ENCODE results near the gene MAPK8IP1.
A peak's percentile ranks its signal among the peaks of the same experiment; 100 is the strongest.

Gene MAPK8IP1

DNA sequence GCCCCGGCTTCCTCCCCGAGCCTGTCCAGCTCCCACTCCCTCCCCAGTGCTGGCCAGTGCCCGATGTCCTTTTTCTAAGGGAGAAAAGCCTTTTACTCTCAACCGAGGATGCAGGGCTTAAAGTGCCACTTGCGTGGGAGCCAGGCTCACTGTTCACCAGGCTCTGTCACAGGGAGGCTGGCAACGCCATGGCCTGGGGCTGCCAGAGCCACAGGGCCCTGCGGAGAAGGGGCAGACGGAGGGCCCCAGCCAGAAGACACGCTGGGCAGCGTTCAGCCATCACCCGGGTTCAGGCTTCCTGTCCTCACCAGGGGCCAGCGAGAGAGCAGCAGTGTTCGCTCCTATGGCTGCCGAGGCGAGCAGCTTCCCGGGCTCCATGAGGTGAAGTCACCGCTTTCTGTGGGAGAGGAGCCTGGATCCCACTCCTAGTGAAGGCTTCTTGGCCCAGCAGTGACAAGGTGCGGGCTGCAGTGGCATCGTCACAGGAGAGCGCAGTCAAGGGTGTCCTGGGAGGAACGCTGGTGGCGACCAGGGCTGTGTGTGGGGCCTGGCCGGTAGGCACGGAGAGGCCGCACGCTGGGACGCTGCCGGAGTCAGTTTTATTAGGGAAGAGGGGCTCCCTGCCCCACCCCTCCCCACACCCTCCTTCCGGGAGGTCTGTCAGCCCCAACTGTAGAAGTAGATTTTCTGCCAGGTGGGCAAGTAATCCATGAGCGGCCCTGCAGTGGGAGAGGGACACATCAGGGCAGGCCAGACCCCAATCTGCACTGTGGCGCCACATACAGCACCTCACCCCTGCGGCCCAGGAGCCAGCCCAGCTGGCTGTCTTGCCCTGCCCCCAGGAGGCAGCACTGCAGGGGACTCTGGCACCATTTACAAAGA is 24.4 kb downstream of the MAPK8IP1 start:
- no peak for DNase-seq

DNA sequence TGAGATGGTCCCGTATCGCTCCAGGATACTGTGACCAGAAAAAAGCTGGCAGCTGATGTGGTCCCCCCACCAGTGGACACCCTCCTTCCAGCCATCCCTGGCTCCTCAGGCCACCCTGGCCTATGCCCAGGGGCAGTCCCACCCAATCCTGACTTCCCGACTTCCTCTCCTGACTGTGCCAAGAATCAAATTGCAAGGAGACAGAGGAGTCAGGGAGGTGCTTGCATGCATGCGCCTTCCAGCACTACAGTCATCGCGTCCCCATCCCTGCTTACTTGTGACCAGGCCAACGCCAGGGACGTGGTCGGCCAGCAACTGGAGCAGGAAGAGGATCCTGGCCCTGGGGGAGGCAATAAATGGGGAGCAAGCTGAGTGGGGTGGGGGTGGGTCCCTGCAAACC is 25.2 kb downstream of the MAPK8IP1 start:
- no peak for DNase-seq

- no peak for DNase-seq
Observed at GRCh38 chr11:45913514-45913913, 28.1 kb downstream of the MAPK8IP1 start.

GRCh38 chr11:45913942-45914635 is 28.6 kb downstream of the MAPK8IP1 start:
- no peak for DNase-seq

- no peak for DNase-seq
Observed at GRCh38 chr11:45915446-45915845, 30.0 kb downstream of the MAPK8IP1 start.

GRCh38 chr11:45917286-45917622 is 31.8 kb downstream of the MAPK8IP1 start:
- no peak for DNase-seq

GRCh38 chr11:45917623-45918330 is 32.3 kb downstream of the MAPK8IP1 start, which contains the start of gene PEX16:
Gene PEX16, minus strand, starts transcription at chr11:45917877. Its CDS starts 66 bp downstream, at chr11:45917811.
- peak; percentile 98 for DNase-seq

- DNase-seq, result peak; percentile 84
Observed at GRCh38 chr11:45918331-45918941, 33.0 kb downstream of the MAPK8IP1 start.

- no peak for DNase-seq
Observed at GRCh38 chr11:45918962-45919675, 33.7 kb downstream of the MAPK8IP1 start.

DNA sequence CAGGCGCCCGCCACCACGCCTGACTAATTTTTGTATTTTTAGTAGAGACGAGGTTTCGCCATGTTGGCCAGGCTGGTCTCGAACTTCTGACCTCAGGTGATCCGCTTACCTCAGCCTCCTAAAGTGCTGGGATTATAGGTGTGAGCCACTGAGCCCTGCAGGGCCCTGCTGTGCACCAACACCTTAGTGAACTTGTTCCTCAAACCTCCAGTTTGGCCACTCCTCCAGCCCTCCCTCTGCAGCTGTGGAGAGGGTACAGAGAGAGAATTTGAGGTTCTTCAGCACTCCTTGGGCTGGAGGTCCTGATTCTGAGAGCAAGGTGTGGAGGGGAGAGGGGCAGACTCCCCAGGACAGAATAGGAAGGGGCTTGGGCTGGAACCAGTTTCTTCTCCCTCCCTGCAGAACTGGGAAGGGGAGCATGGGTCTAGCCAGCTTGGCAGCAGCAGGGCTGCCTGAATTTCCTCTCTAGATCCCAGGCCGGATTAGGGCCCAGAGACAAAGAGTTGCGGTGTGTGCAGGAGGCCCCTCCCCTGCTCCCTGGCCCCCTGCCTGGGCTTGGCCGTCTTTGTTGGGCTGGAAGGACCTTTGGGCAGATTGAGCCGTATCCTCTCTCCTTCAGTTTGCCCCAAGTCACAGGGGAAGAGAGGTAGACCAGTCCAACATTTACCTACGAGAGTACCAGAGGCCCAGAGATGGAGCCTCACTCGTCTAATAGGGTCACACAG is 34.5 kb downstream of the MAPK8IP1 start:
- DNase-seq, result no peak

DNA sequence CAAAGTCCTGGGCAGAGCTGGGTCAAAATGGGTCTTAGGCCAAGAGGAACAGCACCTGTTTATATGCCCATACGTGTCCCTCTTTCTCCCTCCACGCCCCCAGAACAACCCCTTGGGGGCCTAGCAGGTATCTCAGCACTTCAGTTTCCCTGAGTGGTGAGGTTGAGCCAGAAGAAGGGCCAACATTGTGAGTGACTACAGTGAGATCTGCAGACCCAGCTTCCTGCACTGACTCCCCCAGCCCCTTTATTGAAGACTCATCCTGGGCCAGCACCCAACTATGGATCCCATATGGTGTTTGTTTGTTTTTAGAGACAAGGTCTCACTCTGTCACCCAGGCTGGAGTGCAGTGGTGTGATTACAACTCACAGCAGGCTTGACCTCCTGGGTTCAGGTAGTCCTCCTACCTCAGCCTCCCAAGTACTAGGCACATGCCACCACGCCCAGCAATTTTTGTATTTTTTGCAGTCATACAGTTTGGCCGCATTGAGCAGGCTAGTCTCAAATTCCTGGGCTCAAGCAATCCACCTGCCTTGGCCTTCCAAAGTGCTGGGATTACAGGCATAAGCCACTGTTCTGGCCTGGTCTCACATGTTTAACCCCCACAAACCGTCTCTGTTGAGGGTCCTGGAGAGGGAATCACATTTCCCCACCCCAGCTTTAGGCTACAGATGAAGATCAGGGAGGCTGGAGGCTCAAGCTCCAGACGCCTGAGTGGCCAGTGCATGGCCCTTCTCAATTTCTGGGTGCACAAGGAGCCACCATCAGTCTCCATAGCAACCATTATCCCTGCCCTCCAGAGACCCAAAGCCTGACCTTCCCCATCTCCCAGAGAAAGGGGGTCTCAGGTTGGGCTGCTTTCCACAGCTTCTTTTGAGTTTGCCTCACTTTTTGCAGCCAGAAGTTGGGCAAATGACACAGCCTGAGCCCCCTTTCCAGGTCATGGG is 35.4 kb downstream of the MAPK8IP1 start:
- no peak for DNase-seq

DNA sequence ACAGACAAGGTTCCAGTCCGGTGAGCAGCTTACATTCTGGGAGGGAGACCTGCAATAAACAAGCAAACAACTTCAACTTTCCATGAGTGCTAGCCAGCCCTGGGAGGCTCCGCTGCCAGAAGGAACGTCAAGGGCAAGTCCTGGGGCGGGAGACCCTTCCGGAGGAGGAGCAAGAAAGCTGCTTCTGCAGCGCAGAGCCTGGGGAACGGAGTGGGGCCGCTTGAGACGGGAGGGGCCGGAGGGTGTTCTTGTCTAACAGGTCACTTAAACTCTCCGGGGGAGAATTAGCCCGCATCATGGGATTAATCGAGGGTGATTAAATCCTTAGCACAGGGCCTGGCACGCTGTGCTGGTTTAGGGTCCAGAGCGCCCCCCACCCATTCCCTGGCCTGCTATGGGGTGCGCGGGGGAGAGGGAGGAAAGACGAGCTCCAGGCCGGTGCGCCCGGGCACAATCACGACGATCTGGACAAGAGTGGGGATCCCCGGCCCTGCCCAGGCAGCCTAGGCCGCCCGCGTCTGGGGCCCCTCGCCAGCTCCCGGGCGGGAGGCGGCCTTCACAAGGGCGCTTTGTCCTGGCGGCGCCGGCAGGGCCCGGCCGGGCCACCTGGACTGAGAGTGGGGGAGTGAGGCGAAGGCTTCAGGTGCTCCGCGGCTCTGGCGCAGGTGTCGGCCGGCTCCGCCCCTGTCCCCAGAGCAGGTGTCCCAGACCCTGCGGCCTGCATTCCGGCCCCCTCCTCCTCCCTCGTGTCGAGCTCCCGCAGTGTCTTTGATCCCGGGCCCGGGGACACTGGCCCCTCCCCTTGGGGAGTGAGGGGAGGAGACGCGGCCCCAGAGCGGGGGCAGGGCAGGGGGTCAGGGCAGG is 36.3 kb downstream of the MAPK8IP1 start:
- DNase-seq, result no peak

DNA sequence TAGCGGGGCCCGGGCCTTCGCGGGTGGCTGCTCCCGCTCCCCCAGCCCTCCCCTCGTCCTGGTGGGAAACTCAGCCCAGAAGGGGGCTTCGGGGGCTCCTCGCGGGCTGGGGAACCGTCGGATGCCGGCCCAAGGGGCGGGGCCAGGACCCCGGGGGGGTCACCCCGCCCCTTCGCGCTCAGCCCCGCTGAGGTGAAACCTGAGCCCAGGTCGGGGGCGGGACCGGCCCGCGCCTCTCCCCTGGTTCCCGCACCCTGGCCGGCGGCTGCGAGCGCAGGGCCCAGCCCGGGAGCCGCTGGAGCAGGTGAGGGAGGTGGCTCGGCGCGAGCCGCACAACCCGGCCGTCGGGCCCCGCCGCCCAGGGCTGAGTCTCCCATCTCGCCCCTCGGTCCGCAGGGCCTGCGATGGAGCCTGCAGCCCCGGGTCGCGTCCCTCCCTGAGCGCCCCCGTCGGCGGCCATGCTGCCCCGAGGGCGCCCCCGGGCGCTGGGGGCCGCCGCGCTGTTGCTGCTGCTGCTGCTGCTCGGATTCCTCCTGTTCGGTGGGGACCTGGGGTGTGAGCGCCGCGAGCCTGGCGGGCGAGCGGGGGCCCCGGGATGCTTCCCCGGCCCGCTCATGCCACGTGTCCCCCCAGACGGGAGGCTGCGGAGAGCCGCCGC is 37.1 kb downstream of the MAPK8IP1 start, which contains the start of gene LARGE2:
Gene LARGE2 (plus strand): TSS at position 232 of the 658 bp plus-strand sequence. CDS start 227 bp downstream, at position 459.
- DNase-seq, result no peak

- no peak for DNase-seq
Observed at GRCh38 chr11:45924036-45924915, 38.8 kb downstream of the MAPK8IP1 start.

DNA sequence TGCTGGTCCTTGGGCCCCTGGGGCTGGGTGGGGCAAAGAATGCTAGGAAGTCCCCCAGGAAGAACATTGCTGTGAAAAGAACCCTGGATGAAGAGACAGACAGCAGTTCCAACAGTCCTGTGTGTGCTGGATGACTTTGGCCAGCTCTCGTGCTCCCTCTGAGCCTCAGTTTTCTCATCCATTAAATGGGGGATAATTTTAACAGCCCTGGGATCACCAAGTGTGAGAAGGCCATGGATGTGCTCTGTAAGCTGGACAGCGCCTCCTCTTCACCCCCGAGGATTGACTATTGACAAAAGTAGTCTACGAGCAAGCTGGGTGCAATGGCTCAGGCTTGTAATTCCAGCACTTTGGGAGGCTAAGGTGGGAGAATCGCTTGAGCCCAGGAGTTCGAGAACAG is 39.5 kb downstream of the MAPK8IP1 start:
- DNase-seq, result no peak

DNA sequence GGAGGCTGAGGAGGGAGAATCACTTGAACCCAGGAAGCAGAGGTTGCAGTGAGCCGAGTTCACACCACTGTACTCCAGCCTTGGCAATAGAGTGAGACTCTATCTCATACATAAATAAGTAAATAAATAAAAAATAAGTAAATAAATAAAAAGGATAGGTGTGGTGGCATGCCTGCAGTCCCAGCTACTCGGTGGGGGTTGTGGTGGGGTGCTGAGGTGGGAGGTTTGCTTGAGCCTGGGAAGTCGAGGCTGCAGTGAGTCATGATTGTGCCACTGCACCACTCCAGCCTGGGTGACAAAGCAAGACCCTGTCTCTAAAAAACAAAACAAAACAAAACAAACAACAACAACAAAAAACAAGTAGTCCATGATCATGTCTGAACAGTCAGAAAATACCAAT is 40.1 kb downstream of the MAPK8IP1 start:
- DNase-seq, result no peak

GRCh38 chr11:45926001-45926401 is 40.5 kb downstream of the MAPK8IP1 start:
- DNase-seq, result no peak
